KMS-11 (cell line): Measurements from ENCODE around the gene PIGS.

ENCODE experiments used
- H2AFZ ChIP-seq: fragments of 200-600 bp; sonication (generic); 2 replicates; pipeline ENCODE4 v1.6.1; 2016; ENCODE audit warnings: antibody characterized with exemption, mixed run types, low read depth
- H3K27ac ChIP-seq: fragments of 200-600 bp; sonication (generic); 2 replicates; pipeline ENCODE4 v1.6.1; 2016; ENCODE audit warnings: mild to moderate bottlenecking, mixed run types
- H3K27me3 ChIP-seq: fragments of 200-600 bp; sonication (generic); 2 replicates; pipeline ENCODE4 v1.6.1; 2017; ENCODE audit warnings: mild to moderate bottlenecking, low read depth, mixed run types, moderate library complexity; ENCODE audit not compliant: insufficient read depth
- H3K36me3 ChIP-seq: fragments of 200-600 bp; sonication (generic); 2 replicates; pipeline ENCODE4 v1.6.1; 2017; ENCODE audit warnings: mild to moderate bottlenecking, mixed run types; ENCODE audit not compliant: insufficient read depth
- H3K4me1 ChIP-seq: fragments of 200-600 bp; sonication (generic); 2 replicates; pipeline ENCODE4 v1.6.1; 2016; ENCODE audit warnings: mild to moderate bottlenecking, low read depth, mixed run types; ENCODE audit not compliant: poor library complexity, severe bottlenecking
- H3K4me2 ChIP-seq: fragments of 200-600 bp; sonication (generic); 2 replicates; pipeline ENCODE4 v1.7.0; 2016; ENCODE audit warnings: mild to moderate bottlenecking, mixed run types
- H3K4me3 ChIP-seq: fragments of 200-600 bp; sonication (generic); IDR thresholded peaks from 2 replicates; pipeline ENCODE4 v1.6.1; 2017; ENCODE audit warnings: low read depth, low read length, mixed read lengths; ENCODE audit not compliant: insufficient read depth
- H3K79me2 ChIP-seq: fragments of 200-600 bp; sonication (generic); 2 replicates; pipeline ENCODE4 v1.6.1; 2016; ENCODE audit warnings: low read depth, mixed run types; ENCODE audit not compliant: insufficient read depth
- H3K9ac ChIP-seq: fragments of 200-600 bp; sonication (generic); 2 replicates; pipeline ENCODE4 v1.6.1; 2016; ENCODE audit warnings: mild to moderate bottlenecking, mixed run types
- H4K20me1 ChIP-seq: fragments of 200-600 bp; sonication (generic); 2 replicates; pipeline ENCODE4 v1.6.1; 2016; ENCODE audit warnings: mild to moderate bottlenecking, mixed run types; ENCODE audit not compliant: insufficient read depth
- TF ChIP-seq, protein P1 (sequence below): fragments of 200-600 bp; sonication (generic); conservative IDR thresholded peaks from 2 replicates; pipeline ENCODE4 v1.6.1; 2017; ENCODE audit warnings: low read depth, mild to moderate bottlenecking, antibody characterized with exemption, low read length, moderate library complexity, mixed read lengths

Gene PIGS

GRCh38 chr17:28540231-28540630 lies 31.1 kb downstream of the PIGS start:
- TF ChIP-seq, protein P1, sequence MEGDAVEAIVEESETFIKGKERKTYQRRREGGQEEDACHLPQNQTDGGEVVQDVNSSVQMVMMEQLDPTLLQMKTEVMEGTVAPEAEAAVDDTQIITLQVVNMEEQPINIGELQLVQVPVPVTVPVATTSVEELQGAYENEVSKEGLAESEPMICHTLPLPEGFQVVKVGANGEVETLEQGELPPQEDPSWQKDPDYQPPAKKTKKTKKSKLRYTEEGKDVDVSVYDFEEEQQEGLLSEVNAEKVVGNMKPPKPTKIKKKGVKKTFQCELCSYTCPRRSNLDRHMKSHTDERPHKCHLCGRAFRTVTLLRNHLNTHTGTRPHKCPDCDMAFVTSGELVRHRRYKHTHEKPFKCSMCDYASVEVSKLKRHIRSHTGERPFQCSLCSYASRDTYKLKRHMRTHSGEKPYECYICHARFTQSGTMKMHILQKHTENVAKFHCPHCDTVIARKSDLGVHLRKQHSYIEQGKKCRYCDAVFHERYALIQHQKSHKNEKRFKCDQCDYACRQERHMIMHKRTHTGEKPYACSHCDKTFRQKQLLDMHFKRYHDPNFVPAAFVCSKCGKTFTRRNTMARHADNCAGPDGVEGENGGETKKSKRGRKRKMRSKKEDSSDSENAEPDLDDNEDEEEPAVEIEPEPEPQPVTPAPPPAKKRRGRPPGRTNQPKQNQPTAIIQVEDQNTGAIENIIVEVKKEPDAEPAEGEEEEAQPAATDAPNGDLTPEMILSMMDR, result no peak
- no peak overlapping the region for H3K27ac ChIP-seq
- no peak overlapping the region for H2AFZ ChIP-seq
- no peaks in the 10 kb centered on the region for H3K36me3 ChIP-seq
- peaks cover 43% of the 10 kb centered on the region for H3K27me3 ChIP-seq
- H3K4me2 ChIP-seq, result no peak overlapping the region
- H4K20me1 ChIP-seq, result no peaks in the 10 kb centered on the region
- no peak overlapping the region for H3K9ac ChIP-seq
- H3K79me2 ChIP-seq, result no peaks in the 10 kb centered on the region
- H3K4me3 ChIP-seq, result no peak overlapping the region
- H3K4me1 ChIP-seq, result peaks cover 33% of the 10 kb centered on the region

- H3K36me3 ChIP-seq, result no peaks in the 10 kb centered on the region
- no peak overlapping the region for H3K4me3 ChIP-seq
- peak overlapping the region; percentile 86 for H3K4me2 ChIP-seq
- no peaks in the 10 kb centered on the region for H4K20me1 ChIP-seq
- no peak overlapping the region for H3K27ac ChIP-seq
- peaks cover 33% of the 10 kb centered on the region for H3K4me1 ChIP-seq
- no peak overlapping the region for H2AFZ ChIP-seq
- H3K27me3 ChIP-seq, result peaks cover 61% of the 10 kb centered on the region
- H3K79me2 ChIP-seq, result no peaks in the 10 kb centered on the region
- TF ChIP-seq, protein P1, result no peak
- H3K9ac ChIP-seq, result no peak overlapping the region
Measured at GRCh38 chr17:28538296-28538895, 32.9 kb downstream of the PIGS start.

GRCh38 chr17:28537219-28537610 lies 34.1 kb downstream of the PIGS start:
- Histone ChIP-seq H3K36me3 (no peaks in the 10 kb centered on the region), H3K4me2 (no peak overlapping the region), H3K9ac (no peak overlapping the region), H3K27ac (no peak overlapping the region), H3K4me1 (peaks cover 33% of the 10 kb centered on the region), H4K20me1 (no peaks in the 10 kb centered on the region), H3K79me2 (no peaks in the 10 kb centered on the region), H2AFZ (no peak overlapping the region), H3K4me3 (no peak overlapping the region), H3K27me3 (peaks cover 72% of the 10 kb centered on the region)
- TF ChIP-seq, protein P1, result no peak

DNA sequence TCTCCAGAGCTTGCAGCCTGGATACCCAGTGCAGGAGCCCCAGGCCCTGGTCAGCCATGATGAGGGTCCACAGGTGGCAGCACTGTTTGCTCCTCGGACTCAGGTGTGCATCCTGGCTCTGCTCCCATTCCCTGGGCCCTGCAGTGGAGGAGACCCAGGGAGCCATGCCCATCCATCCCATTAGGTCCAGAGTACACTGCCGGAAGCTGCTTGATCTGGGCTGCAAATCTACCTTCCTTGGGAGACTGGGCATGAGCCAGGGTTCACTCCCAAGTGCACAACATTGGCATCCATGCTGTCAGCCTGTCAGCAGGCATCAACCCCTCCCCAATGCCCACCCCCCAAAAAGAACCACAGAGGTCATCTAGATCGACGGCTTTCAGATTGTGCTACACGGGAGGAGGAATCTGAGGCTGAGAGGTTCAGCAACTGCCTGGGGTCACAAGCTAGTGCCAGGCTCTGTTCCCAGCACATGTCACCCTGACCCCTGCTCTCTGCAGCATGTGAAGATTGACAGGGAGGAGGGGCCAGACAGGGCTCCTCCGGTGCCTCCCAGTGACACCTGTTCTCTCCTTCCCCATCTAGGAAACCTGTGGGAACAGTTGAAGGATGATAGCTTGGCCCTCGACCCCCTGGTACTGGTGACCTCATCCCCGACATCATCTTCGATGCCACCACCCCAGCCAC lies 34.6 kb downstream of the PIGS start:
- no peak overlapping the region for H2AFZ ChIP-seq
- no peak overlapping the region for H3K27ac ChIP-seq

More for the DNA sequence above, 34.6 kb downstream of the PIGS start:
- Histone ChIP-seq H3K79me2 (no peaks in the 10 kb centered on the region), H3K4me1 (peaks cover 33% of the 10 kb centered on the region), H3K4me3 (no peak overlapping the region), H4K20me1 (no peaks in the 10 kb centered on the region), H3K27me3 (peaks cover 78% of the 10 kb centered on the region), H3K9ac (no peak overlapping the region), H3K36me3 (no peaks in the 10 kb centered on the region), H3K4me2 (no peak overlapping the region)
- TF ChIP-seq, protein P1, result no peak
